ENCODE measurements around the gene PTTG1. TPM values are rescaled to one million over a fixed set of nuclear protein-coding genes. Genes with fewer than 3 reads are reported as not detected.

The PTTG1 gene
- total RNA-seq, 1 donor from 2014 or later, result 5.6 TPM

DNA sequence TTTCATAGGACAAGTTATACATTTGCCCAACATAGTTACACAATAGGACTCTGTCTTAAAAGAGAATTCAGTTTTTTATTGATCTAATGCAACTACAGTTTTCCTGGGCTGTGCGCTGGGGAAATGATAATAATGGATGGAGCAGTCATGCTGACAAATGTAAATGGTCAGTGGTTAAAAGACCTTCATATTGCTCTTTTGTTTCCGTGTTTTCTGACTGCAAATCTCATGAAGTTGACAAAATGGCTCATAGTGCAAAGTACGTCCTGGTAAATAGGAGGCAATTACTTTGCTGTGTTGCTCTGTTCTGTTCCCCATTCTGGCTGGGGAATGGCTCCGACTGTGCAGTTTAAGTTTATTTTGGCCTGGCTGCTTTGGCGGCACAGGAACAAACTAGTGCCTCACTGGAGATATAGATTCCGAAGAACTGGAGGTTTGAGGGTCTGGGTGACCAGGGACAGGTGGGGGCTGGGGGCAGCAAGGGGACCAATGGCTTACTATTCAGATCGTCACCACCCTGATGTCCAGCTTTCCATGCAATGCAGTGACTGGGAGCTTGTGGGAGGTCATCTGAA lies 54.3 kb downstream of the PTTG1 start:
- Histone ChIP-seq H3K4me1 (peaks cover 9% of the 10 kb centered on the region), H3K36me3 (no peaks in the 10 kb centered on the region), H3K27ac (no peak overlapping the region), H3K4me3 (no peak overlapping the region), H3K27me3 (no peaks in the 10 kb centered on the region), H3K9me3 (no peaks in the 10 kb centered on the region)
- no peak for DNase-seq
- TF ChIP-seq, protein P1, sequence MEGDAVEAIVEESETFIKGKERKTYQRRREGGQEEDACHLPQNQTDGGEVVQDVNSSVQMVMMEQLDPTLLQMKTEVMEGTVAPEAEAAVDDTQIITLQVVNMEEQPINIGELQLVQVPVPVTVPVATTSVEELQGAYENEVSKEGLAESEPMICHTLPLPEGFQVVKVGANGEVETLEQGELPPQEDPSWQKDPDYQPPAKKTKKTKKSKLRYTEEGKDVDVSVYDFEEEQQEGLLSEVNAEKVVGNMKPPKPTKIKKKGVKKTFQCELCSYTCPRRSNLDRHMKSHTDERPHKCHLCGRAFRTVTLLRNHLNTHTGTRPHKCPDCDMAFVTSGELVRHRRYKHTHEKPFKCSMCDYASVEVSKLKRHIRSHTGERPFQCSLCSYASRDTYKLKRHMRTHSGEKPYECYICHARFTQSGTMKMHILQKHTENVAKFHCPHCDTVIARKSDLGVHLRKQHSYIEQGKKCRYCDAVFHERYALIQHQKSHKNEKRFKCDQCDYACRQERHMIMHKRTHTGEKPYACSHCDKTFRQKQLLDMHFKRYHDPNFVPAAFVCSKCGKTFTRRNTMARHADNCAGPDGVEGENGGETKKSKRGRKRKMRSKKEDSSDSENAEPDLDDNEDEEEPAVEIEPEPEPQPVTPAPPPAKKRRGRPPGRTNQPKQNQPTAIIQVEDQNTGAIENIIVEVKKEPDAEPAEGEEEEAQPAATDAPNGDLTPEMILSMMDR (IDR thresholded peaks at IDR 0.05), result no peak
- intact Hi-C loops (cut with DNase I), result no loop called here
- no peak for ATAC-seq

GRCh38 chr5:160477266-160477970 lies 55.8 kb downstream of the PTTG1 start:
- no peak for ATAC-seq
- H3K36me3 ChIP-seq, result no peaks in the 10 kb centered on the region

DNA sequence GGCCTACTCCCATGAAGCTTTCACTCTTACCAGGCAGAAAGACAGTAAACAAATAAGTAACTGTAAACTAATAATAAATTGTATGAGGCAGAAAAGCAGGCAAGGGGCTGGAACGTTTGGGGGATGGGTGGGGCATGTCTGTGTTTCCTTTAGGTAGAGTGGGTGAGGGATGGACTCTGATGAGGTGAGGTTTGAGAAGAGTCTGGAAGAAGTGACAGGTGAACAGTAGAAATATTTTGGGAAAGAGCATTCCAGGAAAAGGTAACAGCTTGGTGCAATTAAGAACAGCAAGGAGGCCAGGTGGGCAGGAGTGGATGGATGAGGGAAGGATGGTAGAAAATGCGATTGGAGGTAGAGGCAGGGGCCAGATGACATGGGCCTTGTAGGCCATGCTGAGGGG lies 56.5 kb downstream of the PTTG1 start:
- no peaks in the 10 kb centered on the region for H3K4me1 ChIP-seq
- ATAC-seq, result no peak
- H3K9me3 ChIP-seq, result no peaks in the 10 kb centered on the region
- no peak overlapping the region for H3K27ac ChIP-seq
- intact Hi-C loops (cut with DNase I), result no loop called here
- H3K36me3 ChIP-seq, result no peaks in the 10 kb centered on the region
- TF ChIP-seq, protein P1 (IDR thresholded peaks at IDR 0.05), result no peak
- no peak for DNase-seq
- H3K27me3 ChIP-seq, result no peaks in the 10 kb centered on the region
- H3K4me3 ChIP-seq, result no peak overlapping the region

More at GRCh38 chr5:160477266-160477970, 55.8 kb downstream of the PTTG1 start:
- Histone ChIP-seq H3K4me1 (no peaks in the 10 kb centered on the region), H3K27ac (no peak overlapping the region), H3K9me3 (no peaks in the 10 kb centered on the region), H3K4me3 (no peak overlapping the region), H3K27me3 (no peaks in the 10 kb centered on the region)
- TF ChIP-seq, protein P1 (IDR thresholded peaks at IDR 0.05), result no peak
- intact Hi-C loops (cut with DNase I), result no loop called here
- no peak for DNase-seq

Small RNA genes within 50 kb of the gene (microRNA-seq; reads per million reads assigned to microRNA genes)
- gene MIR3142 (ENCODE audit: borderline microRNAs expressed), result not detected

Other genes starting within 250 kb of the PTTG1 start
- not detected for gene FABP6, start 192.3 kb upstream of the PTTG1 start, total RNA-seq
- 16.6 TPM for gene CCNJL, start 109.3 kb upstream of the PTTG1 start, total RNA-seq
- 2.2 TPM for gene C1QTNF2, start 51.2 kb upstream of the PTTG1 start, total RNA-seq
- gene FAM200C, start 21.8 kb upstream of the PTTG1 start, total RNA-seq, result 2.8 TPM
- 49.2 TPM for gene SLU7, start 2.8 kb upstream of the PTTG1 start, total RNA-seq

Measured in upper lobe of right lung (tissue), 1 donor.